Smooth muscle cell (in vitro differentiated cells): ENCODE data around the gene EOGT. TPM values are rescaled to one million over a fixed set of nuclear protein-coding genes. Genes with fewer than 3 reads are reported as not detected.
A peak's percentile ranks its signal among the peaks of the same experiment; 100 is the strongest.

ENCODE experiments used
- DNase-seq: peaks from one replicate; lab custom pipeline; 2025; ENCODE audit not compliant: unreplicated experiment; lab: John Stamatoyannopoulos, UW
- H2AFZ ChIP-seq: fragments of 200-600 bp; sonication (generic); 2 replicates; pipeline ENCODE4 v1.6.0; 2016; ENCODE audit warnings: antibody characterized with exemption, low read depth, mild to moderate bottlenecking
- H3F3A ChIP-seq: fragments of 200-600 bp; sonication (generic); 2 replicates; pipeline ENCODE4 v1.6.0; 2017; ENCODE audit warnings: antibody characterized with exemption, low read depth
- H3K27ac ChIP-seq: fragments of 200-600 bp; sonication (generic); 2 replicates; pipeline ENCODE4 v1.5.1; 2016; ENCODE audit warnings: low read depth, mild to moderate bottlenecking
- H3K27me3 ChIP-seq: fragments of 200-600 bp; sonication (generic); 2 replicates; pipeline ENCODE4 v1.6.1; 2016; ENCODE audit warnings: low read depth, mild to moderate bottlenecking
- H3K36me3 ChIP-seq: fragments of 200-600 bp; sonication (generic); 2 replicates; pipeline ENCODE4 v1.5.1; 2016; ENCODE audit warnings: low read depth
- H3K4me1 ChIP-seq: fragments of 200-600 bp; sonication (generic); 2 replicates; pipeline ENCODE4 v1.5.1; 2016; ENCODE audit warnings: low read depth
- H3K4me2 ChIP-seq: fragments of 200-600 bp; sonication (generic); 2 replicates; pipeline ENCODE4 v1.6.0; 2016; ENCODE audit warnings: mild to moderate bottlenecking
- H3K4me3 ChIP-seq: fragments of 200-600 bp; sonication (generic); 2 replicates; pipeline ENCODE4 v1.5.1; 2016; ENCODE audit warnings: mild to moderate bottlenecking
- H3K79me2 ChIP-seq: fragments of 200-600 bp; sonication (generic); 2 replicates; pipeline ENCODE4 v1.6.0; 2016; ENCODE audit warnings: low read depth, mild to moderate bottlenecking
- H3K9ac ChIP-seq: fragments of 200-600 bp; sonication (generic); 2 replicates; pipeline ENCODE4 v1.6.0; 2016; ENCODE audit warnings: low read depth
- H3K9me3 ChIP-seq: fragments of 200-600 bp; sonication (generic); replicated peaks from 2 replicates; pipeline ENCODE4 v1.5.1; 2016; ENCODE audit warnings: low read depth
- H4K20me1 ChIP-seq: fragments of 200-600 bp; sonication (generic); 2 replicates; pipeline ENCODE4 v1.6.0; 2016; ENCODE audit warnings: low read depth
- WGBS: methylation state at CpG from one replicate; pipeline ENCODE4 v1.1.7; 2016; ENCODE audit warnings: low lambda C conversion rate; 5-methylcytosine and 5-hydroxymethylcytosine counted together
- polyA plus RNA-seq: library from polyadenylated mRNA; unstranded; fragments of >200 nt; fragmentation: Nextera tagmentation; extraction: Ambion mirVana; gene quantifications from 2 replicates; pipeline ENCODE4 v1.2.1, GENCODE V29; 2016
- total RNA-seq: library from RNA; depleted of rRNA; stranded (reverse); fragments of >200 nt; gene quantifications from 2 replicates; pipeline ENCODE4 v1.2.3, GENCODE V29; 2014
- TF ChIP-seq, protein P1 (sequence below): fragments of 200-600 bp; sonication (generic); IDR thresholded peaks from 2 replicates; pipeline ENCODE4 v1.5.1; 2017; ENCODE audit warnings: borderline replicate concordance, mild to moderate bottlenecking, antibody characterized with exemption; ENCODE audit not compliant: insufficient read depth, poor library complexity, severe bottlenecking

EOGT gene
- 30.5 and 30.6 TPM in 2 replicates for total RNA-seq
- polyA plus RNA-seq, result 21.2 and 22.7 TPM in 2 replicates

- peak; percentile 60 for DNase-seq
These were observed at the start of gene EOGT for GRCh38 chr3:69013253-69014021. Gene EOGT (minus strand): TSS chr3:69013684. CDS start chr3:69009846, 3,838 bp downstream.

GRCh38 chr3:69059688-69060087 is 46.2 kb upstream of the EOGT start:
- no peak for DNase-seq
- no peaks in the 10 kb centered on the region for H3K9me3 ChIP-seq

More at GRCh38 chr3:69013253-69014021, at the start of gene EOGT:
- H3K79me2 ChIP-seq, result no peaks in the 10 kb centered on the region
- H3K4me2 ChIP-seq, result peak within 1 kb of the TSS; percentile 90
- H3K27ac ChIP-seq, result peak within 1 kb of the TSS; percentile 92
- under 1% methylated on average over 68 of the region's 96 CpGs for WGBS
- H2AFZ ChIP-seq, result peak within 1 kb of the TSS; percentile 76
- no peaks in the 10 kb centered on the region for H4K20me1 ChIP-seq
- H3K4me1 ChIP-seq, result peaks cover 18% of the 10 kb centered on the region
- H3K36me3 ChIP-seq, result peaks cover 12% of the 10 kb centered on the region
- TF ChIP-seq, protein P1, sequence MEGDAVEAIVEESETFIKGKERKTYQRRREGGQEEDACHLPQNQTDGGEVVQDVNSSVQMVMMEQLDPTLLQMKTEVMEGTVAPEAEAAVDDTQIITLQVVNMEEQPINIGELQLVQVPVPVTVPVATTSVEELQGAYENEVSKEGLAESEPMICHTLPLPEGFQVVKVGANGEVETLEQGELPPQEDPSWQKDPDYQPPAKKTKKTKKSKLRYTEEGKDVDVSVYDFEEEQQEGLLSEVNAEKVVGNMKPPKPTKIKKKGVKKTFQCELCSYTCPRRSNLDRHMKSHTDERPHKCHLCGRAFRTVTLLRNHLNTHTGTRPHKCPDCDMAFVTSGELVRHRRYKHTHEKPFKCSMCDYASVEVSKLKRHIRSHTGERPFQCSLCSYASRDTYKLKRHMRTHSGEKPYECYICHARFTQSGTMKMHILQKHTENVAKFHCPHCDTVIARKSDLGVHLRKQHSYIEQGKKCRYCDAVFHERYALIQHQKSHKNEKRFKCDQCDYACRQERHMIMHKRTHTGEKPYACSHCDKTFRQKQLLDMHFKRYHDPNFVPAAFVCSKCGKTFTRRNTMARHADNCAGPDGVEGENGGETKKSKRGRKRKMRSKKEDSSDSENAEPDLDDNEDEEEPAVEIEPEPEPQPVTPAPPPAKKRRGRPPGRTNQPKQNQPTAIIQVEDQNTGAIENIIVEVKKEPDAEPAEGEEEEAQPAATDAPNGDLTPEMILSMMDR, result peak; percentile 64
- peak within 1 kb of the TSS; percentile 89 for H3K9ac ChIP-seq
- H3K27me3 ChIP-seq, result no peaks in the 10 kb centered on the region
- H3F3A ChIP-seq, result peaks cover 26% of the 10 kb centered on the region
- peak within 1 kb of the TSS; percentile 85 for H3K4me3 ChIP-seq
- H3K9me3 ChIP-seq, result no peaks in the 10 kb centered on the region

DNA sequence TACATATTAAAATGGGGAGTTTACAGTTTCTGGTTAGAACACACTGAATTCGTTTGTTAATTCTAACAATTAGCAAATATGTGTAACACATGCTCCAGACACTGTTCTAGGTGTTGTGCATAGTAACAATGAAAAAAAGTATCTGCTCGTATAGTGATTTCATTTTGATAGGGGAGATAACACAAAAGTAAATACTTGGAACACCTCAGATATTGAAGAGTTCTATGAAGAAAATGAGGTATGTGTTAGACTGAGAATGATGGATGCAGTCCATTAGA is 45.4 kb upstream of the EOGT start:
- no peak for DNase-seq
- Histone ChIP-seq H3K27me3 (no peaks in the 10 kb centered on the region), H4K20me1 (no peaks in the 10 kb centered on the region), H3K4me2 (no peak overlapping the region), H3K9me3 (no peaks in the 10 kb centered on the region), H3K4me3 (no peak overlapping the region), H3K9ac (no peak overlapping the region), H3F3A (peaks cover 21% of the 10 kb centered on the region), H2AFZ (no peak overlapping the region), H3K27ac (no peak overlapping the region), H3K4me1 (no peaks in the 10 kb centered on the region), H3K36me3 (peaks cover 69% of the 10 kb centered on the region), H3K79me2 (no peaks in the 10 kb centered on the region)
- WGBS, result 96% methylated on average over 2 of the region's 2 CpGs
- TF ChIP-seq, protein P1, result no peak

More at GRCh38 chr3:69059688-69060087, 46.2 kb upstream of the EOGT start:
- Histone ChIP-seq H3K4me2 (no peak overlapping the region), H3K4me3 (no peak overlapping the region), H2AFZ (no peak overlapping the region), H3K9ac (no peak overlapping the region), H3F3A (peaks cover 15% of the 10 kb centered on the region), H3K79me2 (no peaks in the 10 kb centered on the region), H3K36me3 (peaks cover 69% of the 10 kb centered on the region), H3K27ac (no peak overlapping the region), H4K20me1 (no peaks in the 10 kb centered on the region), H3K27me3 (no peaks in the 10 kb centered on the region), H3K4me1 (no peaks in the 10 kb centered on the region)
- TF ChIP-seq, protein P1, result no peak
